Stomach smooth muscle (tissue), 2 donors: ENCODE measurements around the gene SPOCK1.

Source experiments
- H3K27ac ChIP-seq: one replicate; pipeline ENCODE4 v1.7.0; 2013; ENCODE audit warnings: mild to moderate bottlenecking, low read length, inconsistent platforms
- H3K27me3 ChIP-seq, 2 donors: one replicate each; pipeline ENCODE4 v1.7.0; 2013; ENCODE audit warnings: low read length in 2 of 2; ENCODE audit not compliant: insufficient read depth in 2 of 2, control insufficient read depth in 1 of 2
- H3K36me3 ChIP-seq, 2 donors: one replicate each; pipeline ENCODE4 v1.7.0; 2013; ENCODE audit warnings: low read length in 2 of 2; ENCODE audit not compliant: control insufficient read depth in 2 of 2, insufficient read depth in 2 of 2
- H3K4me1 ChIP-seq: one replicate; pipeline ENCODE4 v1.7.0; 2013; ENCODE audit warnings: low read length; ENCODE audit not compliant: control insufficient read depth, insufficient read depth
- H3K4me3 ChIP-seq, 2 donors: one replicate each; pipeline ENCODE4 v1.7.0; 2013; ENCODE audit warnings: low read length in 2 of 2
- H3K9ac ChIP-seq, 2 donors: one replicate each; pipeline ENCODE4 v1.7.0; 2013; ENCODE audit warnings: low read length in 2 of 2, mild to moderate bottlenecking in 1 of 2
- H3K9me3 ChIP-seq, 2 donors: one replicate each; pipeline ENCODE4 v1.7.0; 2013; ENCODE audit warnings: low read length in 2 of 2; ENCODE audit not compliant: control insufficient read depth in 2 of 2
- donor health status: healthy.
- donor health status: Pancreatic carcinoma.

SPOCK1 gene

GRCh38 chr5:137333928-137334327 lies 165.2 kb downstream of the SPOCK1 start:
- Histone ChIP-seq H3K36me3 (no peaks in the 10 kb centered on the region), H3K9ac (no peak overlapping the region), H3K4me3 (no peak overlapping the region), H3K27ac (no peak overlapping the region), H3K27me3 (no peaks in the 10 kb centered on the region), H3K9me3 (no peaks in the 10 kb centered on the region), H3K4me1 (peaks cover 10% of the 10 kb centered on the region)

GRCh38 chr5:137333475-137333874 lies 165.7 kb downstream of the SPOCK1 start:
- Histone ChIP-seq H3K9ac (no peak overlapping the region), H3K4me1 (peaks cover 10% of the 10 kb centered on the region)

DNA sequence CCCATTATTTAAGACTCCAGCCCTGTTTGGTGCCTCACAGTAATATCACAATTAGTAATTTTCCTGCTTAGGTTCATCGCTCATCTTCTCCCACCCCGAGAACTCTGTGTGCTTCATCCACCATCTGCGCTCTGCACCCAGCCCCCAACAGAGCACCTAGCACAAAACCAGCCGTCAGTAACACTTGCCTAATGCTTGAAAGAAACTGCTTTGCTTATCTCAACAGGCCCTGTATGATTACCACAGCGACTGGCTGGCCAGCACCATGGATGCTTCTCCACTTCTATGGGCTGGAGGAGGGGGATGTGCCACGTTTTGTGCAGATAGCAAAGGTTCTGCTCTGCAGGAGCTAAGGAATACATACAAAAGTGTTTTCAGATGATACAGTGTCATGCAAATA lies 166.8 kb downstream of the SPOCK1 start:
- H3K4me1 ChIP-seq = peaks cover 10% of the 10 kb centered on the region
- no peak overlapping the region for H3K9ac ChIP-seq
- no peak overlapping the region for H3K27ac ChIP-seq
- no peak overlapping the region for H3K4me3 ChIP-seq
- H3K9me3 ChIP-seq = no peaks in the 10 kb centered on the region
- no peaks in the 10 kb centered on the region for H3K36me3 ChIP-seq
- H3K27me3 ChIP-seq = no peaks in the 10 kb centered on the region

More at GRCh38 chr5:137333475-137333874, 165.7 kb downstream of the SPOCK1 start:
- H3K27me3 ChIP-seq = no peaks in the 10 kb centered on the region
- no peak overlapping the region for H3K27ac ChIP-seq
- no peaks in the 10 kb centered on the region for H3K36me3 ChIP-seq
- H3K4me3 ChIP-seq = no peak overlapping the region
- no peaks in the 10 kb centered on the region for H3K9me3 ChIP-seq

DNA sequence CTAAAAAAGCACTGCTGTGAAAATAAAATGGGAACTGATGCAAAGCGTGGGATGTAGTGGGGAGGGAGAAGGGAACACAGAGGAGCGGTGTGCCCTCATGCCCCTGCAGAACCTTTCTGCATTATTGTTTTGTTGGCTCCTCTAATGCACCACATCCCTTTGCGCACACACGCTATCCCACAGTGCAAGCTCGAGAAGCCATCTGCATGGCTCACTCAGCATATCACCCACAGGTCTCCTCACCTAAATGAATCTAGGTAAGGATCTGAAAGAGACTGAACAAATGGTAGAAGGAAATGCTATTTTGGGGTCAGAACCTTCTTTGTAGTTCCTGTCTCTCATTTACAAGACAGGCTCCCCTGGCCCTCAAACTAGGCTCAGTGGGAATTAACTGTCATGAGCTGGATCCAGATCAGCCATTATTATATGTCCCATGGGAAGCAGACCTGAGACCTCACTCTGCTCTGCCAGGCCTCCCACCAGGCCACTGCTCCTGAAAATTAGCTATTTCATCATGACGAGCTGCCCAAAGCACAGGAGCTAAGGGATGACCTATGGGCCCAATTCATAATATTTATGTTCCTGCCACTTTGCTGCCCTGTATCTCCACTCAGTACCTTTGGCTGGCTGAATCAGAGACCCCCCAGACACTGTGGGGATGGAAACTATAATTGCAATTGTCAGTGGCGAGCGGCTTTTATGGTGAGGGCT lies 169.4 kb downstream of the SPOCK1 start:
- Histone ChIP-seq H3K4me3 (no peak overlapping the region), H3K27ac (no peak overlapping the region), H3K9me3 (no peaks in the 10 kb centered on the region)

DNA sequence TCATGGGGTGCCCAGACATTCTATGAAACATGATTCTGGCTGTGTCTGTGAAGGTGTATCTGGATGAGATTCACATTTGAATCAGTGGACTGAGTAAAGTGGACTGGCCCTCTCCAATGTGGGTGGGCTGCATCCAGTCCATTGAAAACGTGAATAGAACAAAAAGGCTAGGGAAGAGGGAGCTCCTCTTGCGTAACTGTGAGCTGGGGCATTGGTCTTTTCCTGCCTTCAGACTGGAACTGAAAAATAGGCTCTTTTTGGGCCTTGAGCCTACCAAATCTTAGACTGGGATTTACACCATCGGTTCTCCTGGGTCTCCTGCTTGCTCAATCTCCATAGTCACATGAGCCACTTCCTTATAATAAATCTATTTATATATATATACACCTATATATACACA lies 170.1 kb downstream of the SPOCK1 start:
- no peak overlapping the region for H3K9ac ChIP-seq
- H3K36me3 ChIP-seq = no peaks in the 10 kb centered on the region
- H3K4me1 ChIP-seq = peaks cover 2% of the 10 kb centered on the region
- H3K27me3 ChIP-seq = no peaks in the 10 kb centered on the region
- H3K4me3 ChIP-seq = no peak overlapping the region
- H3K9me3 ChIP-seq = no peaks in the 10 kb centered on the region
- no peak overlapping the region for H3K27ac ChIP-seq

More for the DNA sequence above, 169.4 kb downstream of the SPOCK1 start:
- H3K9ac ChIP-seq = no peak overlapping the region
- H3K4me1 ChIP-seq = peaks cover 3% of the 10 kb centered on the region
- no peaks in the 10 kb centered on the region for H3K27me3 ChIP-seq
- H3K36me3 ChIP-seq = no peaks in the 10 kb centered on the region

GRCh38 chr5:137328463-137328862 lies 170.7 kb downstream of the SPOCK1 start:
- Histone ChIP-seq H3K27ac (no peak overlapping the region), H3K4me1 (no peaks in the 10 kb centered on the region), H3K9ac (no peak overlapping the region), H3K9me3 (no peaks in the 10 kb centered on the region), H3K4me3 (no peak overlapping the region), H3K36me3 (no peaks in the 10 kb centered on the region), H3K27me3 (no peaks in the 10 kb centered on the region)

DNA sequence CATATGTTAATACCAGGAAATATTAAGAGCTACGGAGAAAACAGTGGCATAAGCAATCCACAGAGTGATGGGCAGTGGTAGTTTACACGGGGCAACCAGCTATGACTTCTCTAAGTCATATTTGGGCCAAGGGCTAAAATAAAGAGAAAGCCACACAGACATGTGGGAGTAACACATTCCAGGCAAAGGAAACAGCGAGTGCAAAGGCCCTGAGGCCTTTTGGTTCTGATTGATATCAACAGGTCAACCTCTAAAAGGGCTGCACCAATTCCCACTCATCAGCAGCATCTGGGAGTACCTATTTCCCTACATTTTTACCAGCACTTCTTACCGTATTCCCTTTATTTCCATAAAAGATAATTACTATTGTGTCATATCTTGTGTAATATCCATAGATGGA lies 173.4 kb downstream of the SPOCK1 start:
- Histone ChIP-seq H3K9me3 (no peaks in the 10 kb centered on the region), H3K27me3 (no peaks in the 10 kb centered on the region), H3K27ac (no peak overlapping the region), H3K9ac (no peak overlapping the region), H3K36me3 (no peaks in the 10 kb centered on the region), H3K4me1 (no peaks in the 10 kb centered on the region), H3K4me3 (no peak overlapping the region)

DNA sequence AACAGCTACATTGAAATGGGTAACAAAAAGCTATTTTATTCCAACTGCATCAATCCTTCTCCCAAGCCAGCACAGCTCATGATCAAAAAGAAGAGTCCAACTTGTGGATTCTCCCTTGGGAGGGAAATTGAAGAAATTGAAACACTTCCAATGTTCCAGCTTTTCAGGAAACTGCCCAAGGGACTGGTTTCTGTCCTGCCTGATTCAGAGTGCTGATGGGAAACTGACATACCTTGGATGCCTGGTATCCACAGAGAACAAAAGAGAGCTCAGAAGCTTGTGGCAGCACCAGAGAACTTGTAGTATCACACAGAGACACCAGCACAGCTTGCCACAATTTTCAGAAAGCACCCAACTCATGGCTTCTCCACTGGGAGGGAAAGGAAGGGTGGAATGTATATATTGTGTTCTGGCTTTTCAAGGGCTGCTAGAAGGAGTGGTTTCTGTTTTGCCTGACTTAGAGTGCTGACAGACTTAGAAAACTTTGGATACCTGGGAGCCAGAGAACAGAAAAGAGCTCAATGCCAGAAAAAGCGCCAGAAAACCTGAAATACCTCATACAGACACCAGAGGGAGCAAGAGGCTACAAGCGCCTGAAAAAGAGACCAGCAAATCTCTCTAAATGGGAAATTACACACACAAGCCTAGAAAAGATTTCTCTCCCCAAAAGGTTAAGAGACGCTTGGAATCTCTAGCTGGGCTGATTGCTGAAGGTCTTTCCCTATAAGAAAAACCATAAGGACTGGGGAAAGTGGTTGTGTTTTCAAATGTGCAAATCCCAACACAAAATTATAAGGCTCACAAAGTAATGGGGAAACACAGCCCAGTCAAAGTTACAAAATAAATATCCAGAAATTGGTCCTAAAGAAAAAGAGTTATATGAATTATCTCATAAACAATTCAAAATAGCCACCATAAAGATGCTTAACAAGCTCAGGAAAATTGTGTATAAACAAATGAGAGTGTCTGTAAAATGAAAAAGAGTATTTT lies 178.8 kb downstream of the SPOCK1 start:
- Histone ChIP-seq H3K9ac (no peak overlapping the region), H3K27me3 (no peaks in the 10 kb centered on the region), H3K4me1 (peaks cover 2% of the 10 kb centered on the region), H3K27ac (no peak overlapping the region), H3K4me3 (no peak overlapping the region), H3K36me3 (no peaks in the 10 kb centered on the region), H3K9me3 (no peaks in the 10 kb centered on the region)

GRCh38 chr5:137318027-137318426 lies 181.1 kb downstream of the SPOCK1 start:
- no peaks in the 10 kb centered on the region for H3K9me3 ChIP-seq
- H3K27ac ChIP-seq = no peak overlapping the region
- no peak overlapping the region for H3K9ac ChIP-seq
- H3K27me3 ChIP-seq = no peaks in the 10 kb centered on the region
- no peak overlapping the region for H3K4me3 ChIP-seq
- peaks cover 2% of the 10 kb centered on the region for H3K4me1 ChIP-seq
- H3K36me3 ChIP-seq = no peaks in the 10 kb centered on the region

DNA sequence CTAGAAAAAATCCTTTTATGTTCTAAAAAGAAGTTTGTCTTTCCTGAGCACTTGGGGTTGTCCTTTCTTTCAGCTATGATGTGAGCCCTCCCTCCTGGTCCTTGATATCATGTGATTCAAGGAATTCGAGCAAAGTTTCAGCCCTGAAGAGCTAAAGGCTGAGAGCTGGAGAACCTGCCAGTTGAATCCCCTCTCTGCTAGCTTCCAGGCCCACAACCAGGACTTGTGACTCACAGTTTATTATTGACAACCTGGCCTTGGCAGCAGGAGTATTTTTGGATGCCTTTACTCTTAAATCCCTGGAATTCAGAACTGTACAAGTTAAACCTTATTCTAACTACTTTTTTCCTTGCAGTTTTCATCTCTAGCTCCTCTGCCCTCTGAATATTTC lies 182.8 kb downstream of the SPOCK1 start:
- H3K9me3 ChIP-seq = no peaks in the 10 kb centered on the region
- H3K36me3 ChIP-seq = no peaks in the 10 kb centered on the region
- no peak overlapping the region for H3K9ac ChIP-seq
- H3K4me1 ChIP-seq = peaks cover 2% of the 10 kb centered on the region
- no peaks in the 10 kb centered on the region for H3K27me3 ChIP-seq
- no peak overlapping the region for H3K4me3 ChIP-seq
- H3K27ac ChIP-seq = no peak overlapping the region
